Sigmoid colon (tissue), 4 donors: ENCODE results near the gene NBPF8.
"Not testable (repeated sequence)": the region's sequence is repeated elsewhere in the genome, so short reads cannot be mapped to it uniquely, and the experiment has no call there.

Experiments used
- POLR2A ChIP-seq, 2 donors: fragments of 450-650 bp; IDR thresholded peaks; one replicate each; pipeline ENCODE4 v1.6.1; 2016; ENCODE audit warnings: antibody characterized with exemption in 2 of 2, mild to moderate bottlenecking in 2 of 2, moderate library complexity in 2 of 2
- POLR2AphosphoS5 ChIP-seq, 4 donors: sonication (generic); formaldehyde crosslinking; IDR thresholded peaks; one replicate each; pipeline ENCODE4 v1.6.1; 2017; ENCODE audit warnings: antibody characterized with exemption in 4 of 4
- TF ChIP-seq, protein P1 (sequence below), 4 experiments: fragments of 450-650 bp in 3 of 4; fragments of 200-600 bp in 1 of 4; IDR thresholded peaks; one replicate each; pipeline ENCODE4 v1.5.1; 2016 to 2019; ENCODE audit warnings: antibody characterized with exemption in 4 of 4, mild to moderate bottlenecking in 3 of 4, moderate library complexity in 2 of 4

DNA sequence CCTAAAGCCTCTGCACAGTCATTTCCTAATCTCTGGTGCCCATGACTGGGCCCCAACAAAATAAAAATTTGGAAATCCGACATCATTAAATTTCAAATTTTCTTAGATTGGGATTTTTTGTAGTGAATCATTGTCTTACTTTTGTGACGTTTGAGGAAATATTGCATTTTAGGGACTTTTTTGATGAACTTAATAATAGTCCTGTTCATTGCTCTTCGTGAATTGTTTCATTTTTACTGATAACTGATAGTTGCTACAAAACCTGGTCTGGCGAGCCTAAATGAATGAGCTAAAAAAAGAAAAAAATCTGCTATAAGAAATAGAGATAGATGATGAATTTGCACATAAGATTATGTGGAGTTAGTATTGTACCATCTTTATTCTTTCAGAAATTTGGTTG is 23.5 kb upstream of the NBPF8 start:
- TF ChIP-seq POLR2A, POLR2AphosphoS5 (IDR thresholded peaks at IDR 0.05): not testable (repeated sequence)
- TF ChIP-seq, protein P1, sequence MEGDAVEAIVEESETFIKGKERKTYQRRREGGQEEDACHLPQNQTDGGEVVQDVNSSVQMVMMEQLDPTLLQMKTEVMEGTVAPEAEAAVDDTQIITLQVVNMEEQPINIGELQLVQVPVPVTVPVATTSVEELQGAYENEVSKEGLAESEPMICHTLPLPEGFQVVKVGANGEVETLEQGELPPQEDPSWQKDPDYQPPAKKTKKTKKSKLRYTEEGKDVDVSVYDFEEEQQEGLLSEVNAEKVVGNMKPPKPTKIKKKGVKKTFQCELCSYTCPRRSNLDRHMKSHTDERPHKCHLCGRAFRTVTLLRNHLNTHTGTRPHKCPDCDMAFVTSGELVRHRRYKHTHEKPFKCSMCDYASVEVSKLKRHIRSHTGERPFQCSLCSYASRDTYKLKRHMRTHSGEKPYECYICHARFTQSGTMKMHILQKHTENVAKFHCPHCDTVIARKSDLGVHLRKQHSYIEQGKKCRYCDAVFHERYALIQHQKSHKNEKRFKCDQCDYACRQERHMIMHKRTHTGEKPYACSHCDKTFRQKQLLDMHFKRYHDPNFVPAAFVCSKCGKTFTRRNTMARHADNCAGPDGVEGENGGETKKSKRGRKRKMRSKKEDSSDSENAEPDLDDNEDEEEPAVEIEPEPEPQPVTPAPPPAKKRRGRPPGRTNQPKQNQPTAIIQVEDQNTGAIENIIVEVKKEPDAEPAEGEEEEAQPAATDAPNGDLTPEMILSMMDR (IDR thresholded peaks at IDR 0.05), result not testable (repeated sequence)
